ENCODE measurements around the gene FOXD1.
"Not testable (repeated sequence)": the region's sequence is repeated elsewhere in the genome, so short reads cannot be mapped to it uniquely, and the experiment has no call there.

FOXD1 gene

GRCh38 chr5:73460133-73460532 lies 11.6 kb upstream of the FOXD1 start:
- DNase-seq = no peak

- no peak for DNase-seq
These were observed 10.8 kb upstream of the FOXD1 start for GRCh38 chr5:73459366-73459765.

- DNase-seq = not testable (repeated sequence)
These were observed 7.9 kb upstream of the FOXD1 start for GRCh38 chr5:73456462-73456861.

- DNase-seq = peak; percentile 2 to 4
These were observed 5.9 kb upstream of the FOXD1 start for GRCh38 chr5:73454379-73455036.

- no peak for DNase-seq
These were observed 3.6 kb upstream of the FOXD1 start for GRCh38 chr5:73452215-73452614.

- no peak for DNase-seq
These were observed 2.9 kb upstream of the FOXD1 start for GRCh38 chr5:73451224-73452130.

GRCh38 chr5:73450672-73451223 lies 2.2 kb upstream of the FOXD1 start:
- DNase-seq = no peak

GRCh38 chr5:73450137-73450536 lies 1.6 kb upstream of the FOXD1 start:
- DNase-seq = no peak

- no peak for DNase-seq
These were observed 781 bp downstream of the FOXD1 start for GRCh38 chr5:73447530-73448462.

- DNase-seq = no peak
These were observed 1.7 kb downstream of the FOXD1 start for GRCh38 chr5:73446631-73447529.

- no peak for DNase-seq
These were observed 2.6 kb downstream of the FOXD1 start for GRCh38 chr5:73445665-73446630.

GRCh38 chr5:73444499-73445438 lies 3.8 kb downstream of the FOXD1 start:
- DNase-seq = no peak

- no peak for DNase-seq
These were observed 4.6 kb downstream of the FOXD1 start for GRCh38 chr5:73443829-73444498.

GRCh38 chr5:73442996-73443627 lies 5.5 kb downstream of the FOXD1 start:
- DNase-seq = no peak

GRCh38 chr5:73442231-73442811 lies 6.3 kb downstream of the FOXD1 start:
- no peak for DNase-seq

- no peak for DNase-seq
These were observed 7.2 kb downstream of the FOXD1 start for GRCh38 chr5:73441378-73441777.

- DNase-seq = no peak
These were observed 8.3 kb downstream of the FOXD1 start for GRCh38 chr5:73440262-73440661.

All from AML-193 (cell line).